ENCODE results near the gene SLC15A4. TPM values are rescaled to one million over a fixed set of nuclear protein-coding genes. Genes with fewer than 3 reads are reported as not detected.

Gene SLC15A4
- total RNA-seq, 1 donor from 2014 or later = 29.3 TPM

GRCh38 chr12:128743916-128744315 lies 79.8 kb downstream of the SLC15A4 start:
- Mint-ChIP-seq H3K27ac (ENCODE audit: unreplicated experiment) (no peak overlapping the region), H3K4me3 (ENCODE audit: unreplicated experiment) (no peak overlapping the region), H3K4me1 (ENCODE audit: unreplicated experiment) (no peaks in the 10 kb centered on the region), H3K9me3 (ENCODE audit: unreplicated experiment) (peaks cover 16% of the 10 kb centered on the region), H3K36me3 (ENCODE audit: unreplicated experiment) (no peaks in the 10 kb centered on the region), H3K27me3 (ENCODE audit: unreplicated experiment) (no peaks in the 10 kb centered on the region)
- no peak for TF ChIP-seq CTCF (IDR thresholded peaks at IDR 0.05)
- DNase-seq (ENCODE audit: extremely low spot score, unreplicated experiment) = no peak

Other genes starting within 250 kb of the SLC15A4 start
- 0.11 TPM in 1 of 2 replicates, not detected in the other for gene GLT1D1, start 29.5 kb upstream of the SLC15A4 start, total RNA-seq